PC-3 (cell line): ENCODE measurements around the gene TCEAL3.

ENCODE experiments used
- CTCF ChIP-seq: fragments of 300-600 bp; sonication (generic); conservative IDR thresholded peaks from 2 replicates; pipeline ENCODE4 v1.5.1; 2017; ENCODE audit warnings: antibody characterized with exemption, low read depth, mild to moderate bottlenecking, low read length
- EZH2 ChIP-seq: fragments of 300-600 bp; sonication (generic); IDR thresholded peaks from one replicate; pipeline ENCODE4 v1.6.1; 2017; ENCODE audit warnings: antibody characterized with exemption, mild to moderate bottlenecking, low read length; ENCODE audit not compliant: unreplicated experiment

- TF ChIP-seq CTCF (no peak), EZH2 (no peak)
Observed at GRCh38 chrX:103635436-103635835, 27.7 kb downstream of the TCEAL3 start.
